Skin epidermis (tissue), 12 donors: ENCODE results near the gene SLC29A3.

Source experiments
- H3K27ac ChIP-seq, 21 experiments: fragments of 200-600 bp; sonication (generic) in 11 of 21; one replicate each; pipeline ENCODE4 v1.5.0; 2020; ENCODE audit warnings: mild to moderate bottlenecking in 3 of 21, inconsistent platforms in 2 of 21, moderate library complexity in 2 of 21
- H3K4me3 ChIP-seq, 7 experiments: fragments of 200-600 bp; sonication (generic) in 2 of 7; one replicate each; pipeline ENCODE4 v1.5.0; 2020; ENCODE audit warnings: inconsistent platforms in 2 of 7, mild to moderate bottlenecking in 2 of 7, moderate library complexity in 1 of 7

Gene SLC29A3

GRCh38 chr10:71282323-71282680 lies 36.8 kb upstream of the SLC29A3 start:
- Histone ChIP-seq H3K4me3 (no peak overlapping the region), H3K27ac (no peak overlapping the region)

- Histone ChIP-seq H3K4me3 (no peak overlapping the region), H3K27ac (no peak overlapping the region)
Observed at GRCh38 chr10:71283410-71283809, 35.6 kb upstream of the SLC29A3 start.

GRCh38 chr10:71283876-71284275 lies 35.2 kb upstream of the SLC29A3 start:
- Histone ChIP-seq H3K4me3 (no peak overlapping the region), H3K27ac (no peak overlapping the region)

GRCh38 chr10:71284544-71285179 lies 34.4 kb upstream of the SLC29A3 start:
- no peak overlapping the region for H3K27ac ChIP-seq
- H3K4me3 ChIP-seq, result no peak overlapping the region

- Histone ChIP-seq H3K4me3 (no peak overlapping the region), H3K27ac (no peak overlapping the region)
Observed at GRCh38 chr10:71285180-71285545, 33.9 kb upstream of the SLC29A3 start.

GRCh38 chr10:71285986-71286385 lies 33.1 kb upstream of the SLC29A3 start:
- Histone ChIP-seq H3K4me3 (no peak overlapping the region), H3K27ac (no peak overlapping the region)

- Histone ChIP-seq H3K27ac (no peak overlapping the region), H3K4me3 (no peak overlapping the region)
Observed at GRCh38 chr10:71286521-71287294, 32.4 kb upstream of the SLC29A3 start.

GRCh38 chr10:71287456-71287855 lies 31.6 kb upstream of the SLC29A3 start:
- no peak overlapping the region for H3K27ac ChIP-seq
- no peak overlapping the region for H3K4me3 ChIP-seq

- H3K27ac ChIP-seq, result no peak overlapping the region
- no peak overlapping the region for H3K4me3 ChIP-seq
Observed at GRCh38 chr10:71288461-71288860, 30.6 kb upstream of the SLC29A3 start.

- Histone ChIP-seq H3K4me3 (no peak overlapping the region), H3K27ac (no peak overlapping the region)
Observed at GRCh38 chr10:71289421-71290130, 29.5 kb upstream of the SLC29A3 start.

GRCh38 chr10:71290331-71290730 lies 28.7 kb upstream of the SLC29A3 start:
- peak overlapping the region in 1 of 21 experiments; percentile 35 for H3K27ac ChIP-seq

GRCh38 chr10:71290806-71291527 lies 28.1 kb upstream of the SLC29A3 start:
- Histone ChIP-seq H3K27ac (peak overlapping the region in 1 of 21 experiments; percentile 35), H3K4me3 (no peak overlapping the region)

More at GRCh38 chr10:71290331-71290730, 28.7 kb upstream of the SLC29A3 start:
- H3K4me3 ChIP-seq, result no peak overlapping the region

- H3K27ac ChIP-seq, result no peak overlapping the region
Observed at GRCh38 chr10:71291528-71291900, 27.5 kb upstream of the SLC29A3 start.

GRCh38 chr10:71292624-71293445 lies 26.2 kb upstream of the SLC29A3 start:
- peak overlapping the region in 8 of 21 experiments; percentile 12 to 73 (median 46) for H3K27ac ChIP-seq

More at GRCh38 chr10:71291528-71291900, 27.5 kb upstream of the SLC29A3 start:
- no peak overlapping the region for H3K4me3 ChIP-seq

GRCh38 chr10:71293446-71294084 lies 25.5 kb upstream of the SLC29A3 start:
- H3K27ac ChIP-seq, result peak overlapping the region in 10 of 21 experiments; percentile 14 to 73 (median 56)
- no peak overlapping the region for H3K4me3 ChIP-seq

More at GRCh38 chr10:71292624-71293445, 26.2 kb upstream of the SLC29A3 start:
- no peak overlapping the region for H3K4me3 ChIP-seq

GRCh38 chr10:71294091-71294561 lies 24.9 kb upstream of the SLC29A3 start:
- H3K4me3 ChIP-seq, result no peak overlapping the region
- H3K27ac ChIP-seq, result peak overlapping the region in 10 of 21 experiments; percentile 14 to 73 (median 56)

- H3K27ac ChIP-seq, result no peak overlapping the region
- H3K4me3 ChIP-seq, result no peak overlapping the region
Observed at GRCh38 chr10:71294856-71295255, 24.2 kb upstream of the SLC29A3 start.

- Histone ChIP-seq H3K4me3 (no peak overlapping the region), H3K27ac (no peak overlapping the region)
Observed at GRCh38 chr10:71295641-71296040, 23.4 kb upstream of the SLC29A3 start.

GRCh38 chr10:71296086-71296485 lies 23.0 kb upstream of the SLC29A3 start:
- no peak overlapping the region for H3K4me3 ChIP-seq

More at GRCh38 chr10:71296086-71296485, 23.0 kb upstream of the SLC29A3 start:
- no peak overlapping the region for H3K27ac ChIP-seq
